Measurements from ENCODE around the gene CHN2.
"Not testable (repeated sequence)": the region's sequence is repeated elsewhere in the genome, so short reads cannot be mapped to it uniquely, and the experiment has no call there.

Gene CHN2

DNA sequence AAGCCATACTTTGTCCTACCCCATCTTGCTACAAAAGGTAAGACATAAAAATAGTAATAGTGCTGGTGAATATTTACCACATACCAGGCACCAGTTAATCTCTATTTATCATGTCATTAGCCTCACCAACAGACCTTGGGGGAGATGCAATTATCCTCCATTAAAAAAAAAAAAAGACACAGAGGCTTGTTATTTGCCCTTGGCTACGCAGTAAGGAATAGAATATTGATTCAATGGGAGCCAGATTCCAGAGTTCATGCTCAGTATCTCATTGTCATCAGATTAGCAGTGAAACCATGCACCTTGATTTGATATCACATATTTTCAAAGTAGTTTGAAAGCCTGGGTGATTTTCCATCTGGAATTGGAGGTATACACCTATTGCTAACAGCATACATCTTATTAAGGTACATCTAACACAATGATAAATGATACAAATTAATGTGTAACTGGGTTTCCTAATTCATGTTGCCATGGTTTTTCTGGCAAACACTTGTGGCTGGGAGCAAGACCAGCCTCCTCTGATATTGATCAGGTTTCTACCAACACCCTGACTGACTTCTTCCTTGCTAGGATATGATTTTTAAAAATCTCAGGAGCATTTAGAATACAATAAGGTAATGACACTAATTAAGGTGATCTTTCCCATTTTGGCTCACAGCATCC, 301.9 kb downstream of the CHN2 start:
- no peak for DNase-seq (ENCODE audit: low read depth in 2 of 2)

DNA sequence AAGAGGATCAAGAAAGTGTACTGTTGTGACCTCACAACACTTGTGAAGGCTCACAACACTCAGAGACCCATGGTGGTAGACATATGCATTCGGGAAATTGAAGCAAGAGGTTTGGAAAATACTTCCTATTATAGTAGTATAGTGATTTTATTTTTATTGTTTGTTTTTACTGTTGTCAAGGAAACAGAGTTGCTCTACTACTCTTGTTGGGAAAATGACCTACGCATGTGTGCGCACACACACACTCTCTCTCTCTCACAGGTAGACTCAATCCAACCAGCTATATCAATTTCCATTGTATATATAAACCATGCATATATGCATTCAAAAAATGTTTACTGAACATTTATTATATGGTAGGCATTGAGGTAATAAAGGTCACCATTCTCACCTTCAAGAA, 305.4 kb downstream of the CHN2 start:
- DNase-seq (ENCODE audit: low read depth in 2 of 2): no peak

GRCh38 chr7:29500719-29501118, 306.1 kb downstream of the CHN2 start:
- no peak for DNase-seq (ENCODE audit: low read depth in 2 of 2)

- DNase-seq (ENCODE audit: low read depth in 2 of 2): no peak
Measured at GRCh38 chr7:29502133-29502532, 307.6 kb downstream of the CHN2 start.

DNA sequence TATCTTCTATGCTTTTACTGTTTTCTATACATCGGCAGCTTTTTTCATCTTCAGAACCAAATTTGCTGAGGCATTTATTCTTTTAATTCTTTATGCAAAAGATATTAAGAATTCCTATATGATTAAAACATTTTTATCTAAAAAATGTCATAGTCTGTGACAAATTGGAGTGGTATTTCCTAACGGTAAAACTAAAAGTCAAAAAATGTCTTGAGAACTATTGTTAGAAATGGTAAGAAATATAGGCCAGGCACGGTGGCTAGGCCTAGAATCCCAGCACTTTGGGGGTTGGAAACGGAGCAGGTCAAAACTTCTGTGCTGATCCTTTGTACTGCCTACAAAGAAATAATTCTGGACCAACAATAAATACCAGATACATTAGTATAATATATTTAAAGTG, 311.4 kb downstream of the CHN2 start:
- DNase-seq (ENCODE audit: low read depth in 2 of 2): no peak

GRCh38 chr7:29508608-29509007, 314.0 kb downstream of the CHN2 start:
- no peak for DNase-seq (ENCODE audit: low read depth in 2 of 2)

DNA sequence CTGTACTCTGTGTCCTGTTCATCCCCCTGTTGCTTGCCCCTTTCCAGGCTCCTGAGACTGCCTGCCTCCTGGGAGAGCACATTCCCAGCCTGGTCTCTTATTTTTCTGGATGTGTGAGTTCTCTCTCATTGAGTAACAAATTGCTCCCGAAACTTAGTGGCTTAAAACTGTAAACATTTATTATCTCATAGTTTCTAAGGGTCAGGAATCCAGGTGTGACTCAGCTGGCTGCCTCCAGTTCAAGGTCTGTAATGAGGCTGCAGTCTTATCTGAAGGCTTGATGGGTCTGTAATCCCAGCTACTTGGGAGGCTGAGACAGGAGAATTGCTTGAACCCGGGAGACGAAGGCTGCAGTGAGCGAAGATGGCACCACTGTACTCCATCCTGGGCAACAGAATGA, 315.5 kb downstream of the CHN2 start:
- DNase-seq (ENCODE audit: low read depth in 2 of 2): no peak

DNA sequence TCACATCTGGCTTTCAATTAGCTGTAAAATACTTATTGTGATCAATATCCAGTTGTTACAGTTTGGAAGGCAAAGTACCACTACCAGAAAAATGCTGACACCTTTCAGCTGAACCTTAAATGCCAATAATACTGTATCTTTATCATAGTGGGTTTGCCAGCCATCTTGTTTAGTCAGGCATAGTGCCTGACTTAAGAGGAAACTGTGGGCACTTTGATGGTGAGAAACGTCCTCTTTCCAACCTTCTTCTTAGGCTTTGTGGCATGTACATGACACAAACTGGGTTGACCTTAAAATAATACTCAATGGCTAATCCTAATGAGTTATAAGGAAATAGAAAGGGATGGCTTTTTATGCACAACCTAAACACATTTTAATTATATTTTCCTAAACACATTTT, 316.8 kb downstream of the CHN2 start:
- DNase-seq (ENCODE audit: low read depth in 2 of 2): no peak

DNA sequence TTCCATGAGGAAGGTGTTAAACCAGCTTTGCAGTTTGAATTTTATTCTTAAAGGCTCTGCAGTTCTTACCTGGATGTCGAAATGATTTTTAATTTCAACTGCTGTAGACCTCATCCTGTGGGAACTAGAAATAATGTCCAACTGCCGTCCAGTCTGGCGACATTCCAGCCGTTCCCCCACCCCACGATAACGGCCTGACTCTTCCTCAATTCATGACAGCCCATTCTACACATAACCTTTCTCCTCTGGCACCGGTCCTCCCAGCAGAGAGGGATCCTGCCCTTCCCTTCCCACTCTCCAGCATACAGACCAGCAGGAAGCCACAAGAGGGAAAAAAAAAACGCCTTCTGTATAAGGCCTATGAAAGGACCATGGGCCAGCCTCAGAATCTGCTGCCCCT, 317.3 kb downstream of the CHN2 start:
- DNase-seq (ENCODE audit: low read depth in 2 of 2): no peak

DNA sequence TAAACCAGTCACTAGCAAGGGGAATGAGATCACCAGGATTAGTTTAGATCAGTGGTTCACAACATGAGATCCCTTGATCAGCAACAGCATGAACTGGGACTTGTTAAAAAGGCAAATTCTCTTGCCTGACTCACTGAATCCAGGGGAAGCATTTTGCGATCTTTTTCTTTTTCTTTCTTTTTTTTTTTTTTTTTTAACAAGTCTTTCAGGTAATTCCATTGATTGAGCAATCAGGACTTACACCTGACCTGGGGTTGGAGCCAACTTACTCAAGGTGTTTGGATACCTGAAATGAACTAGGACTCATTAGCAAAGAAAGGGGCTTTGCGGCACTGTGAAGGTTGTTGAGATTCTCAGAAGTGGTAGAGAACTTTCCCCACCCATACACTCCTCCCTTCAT, 321.9 kb downstream of the CHN2 start:
- no peak for DNase-seq (ENCODE audit: low read depth in 2 of 2)

GRCh38 chr7:29518616-29519015, 324.0 kb downstream of the CHN2 start:
- DNase-seq (ENCODE audit: low read depth in 2 of 2): no peak

DNA sequence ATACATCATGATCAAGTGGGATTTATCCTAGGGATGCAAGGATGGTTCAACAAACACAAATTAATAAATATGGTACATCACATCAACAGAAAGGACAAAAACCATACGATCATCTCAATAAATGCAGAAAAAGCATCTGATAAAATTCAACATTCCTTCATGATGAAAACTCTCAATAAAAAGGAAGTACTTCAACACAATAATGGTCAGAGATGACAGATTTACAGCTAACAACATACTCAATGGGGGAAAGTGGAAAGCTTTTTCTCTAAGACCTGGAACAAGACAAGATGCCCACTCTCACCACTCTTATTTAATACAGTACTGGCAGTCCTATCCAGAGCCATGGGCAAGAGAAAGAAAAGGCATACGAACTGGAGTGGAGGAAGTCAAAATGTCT, 329.2 kb downstream of the CHN2 start:
- no peak for DNase-seq (ENCODE audit: low read depth in 2 of 2)

DNA sequence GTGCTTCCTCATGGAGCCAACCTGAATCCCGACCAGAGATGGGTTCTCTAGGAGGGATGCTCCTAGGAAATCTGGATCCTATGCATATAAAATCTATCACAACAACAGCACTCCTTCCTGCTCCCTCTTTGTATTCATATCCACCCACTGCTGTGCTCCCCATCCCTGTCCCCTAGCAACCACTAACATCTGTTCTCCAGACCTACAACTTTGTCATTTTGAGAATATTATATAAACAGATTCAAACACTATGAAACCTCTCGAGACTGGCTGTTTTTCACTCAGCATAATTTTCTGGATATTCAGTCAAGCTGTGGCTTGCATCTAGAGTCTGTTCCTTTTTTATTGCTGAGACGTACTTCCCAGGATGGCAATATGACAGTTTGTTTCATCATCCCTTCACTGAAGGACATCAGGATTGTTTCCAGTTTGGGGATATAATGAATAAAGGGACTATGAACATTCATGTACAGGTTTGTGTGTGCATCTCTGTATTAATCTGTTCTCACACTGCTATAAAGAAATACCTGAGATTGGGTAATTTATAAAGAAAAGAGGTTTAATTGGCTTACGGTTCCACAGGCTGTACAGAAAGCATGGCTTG, 333.0 kb downstream of the CHN2 start:
- no peak for DNase-seq (ENCODE audit: low read depth in 2 of 2)

- DNase-seq (ENCODE audit: low read depth in 2 of 2): not testable (repeated sequence)
Measured at GRCh38 chr7:29528526-29528925, 334.0 kb downstream of the CHN2 start.

All from stimulated activated CD4-positive, alpha-beta T cell treated with anti-CD3 and anti-CD28 coated beads, Interleukin-15, amount 100 ng/mL, for 48 hours (primary cell).